OCI-LY3 (cell line): ENCODE data around the gene STYK1.

Experiments
- EZH2phosphoT487 ChIP-seq: fragments of 200-600 bp; shearing (Covaris generic); IDR thresholded peaks from 2 replicates; pipeline ENCODE4 v1.6.1; 2018; ENCODE audit warnings: antibody characterized with exemption, mixed run types, low read depth
- TF ChIP-seq, protein P1 (sequence below): fragments of 200-600, 300-600 bp; sonication (generic); IDR thresholded peaks from 2 replicates; pipeline ENCODE4 v1.5.1; 2014; ENCODE audit warnings: antibody characterized with exemption, low read length, low read depth

DNA sequence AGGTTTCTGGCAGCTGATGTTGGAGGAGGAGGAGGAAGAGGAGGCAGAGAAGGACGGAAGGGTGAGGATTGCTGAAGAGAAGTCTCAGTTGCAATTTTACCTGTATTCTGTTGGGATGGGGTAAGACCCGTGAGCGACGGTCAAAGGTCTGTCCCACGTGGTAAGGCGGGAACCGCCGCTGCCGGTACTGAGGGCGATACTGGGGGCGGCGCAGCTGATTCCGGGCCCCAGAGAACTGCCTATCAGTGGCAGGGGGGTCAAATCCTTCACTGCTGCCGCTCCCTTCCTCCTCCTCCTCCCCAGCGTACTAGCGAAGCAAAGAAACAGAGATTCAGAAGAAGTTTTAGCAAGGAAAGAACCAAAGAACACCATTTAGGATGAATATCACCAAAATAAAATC is 36.0 kb upstream of the STYK1 start:
- TF ChIP-seq, protein P1, sequence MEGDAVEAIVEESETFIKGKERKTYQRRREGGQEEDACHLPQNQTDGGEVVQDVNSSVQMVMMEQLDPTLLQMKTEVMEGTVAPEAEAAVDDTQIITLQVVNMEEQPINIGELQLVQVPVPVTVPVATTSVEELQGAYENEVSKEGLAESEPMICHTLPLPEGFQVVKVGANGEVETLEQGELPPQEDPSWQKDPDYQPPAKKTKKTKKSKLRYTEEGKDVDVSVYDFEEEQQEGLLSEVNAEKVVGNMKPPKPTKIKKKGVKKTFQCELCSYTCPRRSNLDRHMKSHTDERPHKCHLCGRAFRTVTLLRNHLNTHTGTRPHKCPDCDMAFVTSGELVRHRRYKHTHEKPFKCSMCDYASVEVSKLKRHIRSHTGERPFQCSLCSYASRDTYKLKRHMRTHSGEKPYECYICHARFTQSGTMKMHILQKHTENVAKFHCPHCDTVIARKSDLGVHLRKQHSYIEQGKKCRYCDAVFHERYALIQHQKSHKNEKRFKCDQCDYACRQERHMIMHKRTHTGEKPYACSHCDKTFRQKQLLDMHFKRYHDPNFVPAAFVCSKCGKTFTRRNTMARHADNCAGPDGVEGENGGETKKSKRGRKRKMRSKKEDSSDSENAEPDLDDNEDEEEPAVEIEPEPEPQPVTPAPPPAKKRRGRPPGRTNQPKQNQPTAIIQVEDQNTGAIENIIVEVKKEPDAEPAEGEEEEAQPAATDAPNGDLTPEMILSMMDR = no peak
- no peak for TF ChIP-seq EZH2phosphoT487
